SK-N-SH treated with all-trans-retinoic acid at 6 μM for 48 hours (cell line): ENCODE data around the gene UBE2Q1.

ENCODE experiments used
- ARNTL ChIP-seq: fragments of 450-650 bp; formaldehyde crosslinking; IDR thresholded peaks from 2 replicates; pipeline ENCODE4 v1.5.0; 2020; ENCODE audit warnings: low read depth, mild to moderate bottlenecking, moderate library complexity, borderline replicate concordance
- ESRRG ChIP-seq: fragments of 250-450 bp; sonication (Bioruptor Pico); IDR thresholded peaks from 2 replicates; pipeline ENCODE4 v1.6.1; 2021; ENCODE audit warnings: mild to moderate bottlenecking
- GLIS3 ChIP-seq: fragments of 250-450 bp; sonication (Bioruptor Pico); IDR thresholded peaks from 2 replicates; pipeline ENCODE4 v1.5.0; 2020; ENCODE audit warnings: mild to moderate bottlenecking, moderate library complexity
- OSR1 ChIP-seq: fragments of 250-450 bp; sonication (Bioruptor Pico); IDR thresholded peaks from 2 replicates; pipeline ENCODE4 v1.8.0; 2022; ENCODE audit warnings: moderate library complexity, mild to moderate bottlenecking, inconsistent platforms
- PPARA ChIP-seq: fragments of 250-450 bp; sonication (Bioruptor Pico); IDR thresholded peaks from 2 replicates; pipeline ENCODE4 v1.5.0; 2020; ENCODE audit warnings: mild to moderate bottlenecking, borderline replicate concordance
- RARB ChIP-seq: fragments of 250-450 bp; sonication (Bioruptor Pico); IDR thresholded peaks from 2 replicates; pipeline ENCODE4 v1.8.0; 2021; ENCODE audit warnings: mild to moderate bottlenecking, moderate library complexity
- TCF4 ChIP-seq: fragments of 250-450 bp; sonication (Bioruptor Pico); IDR thresholded peaks from 2 replicates; pipeline ENCODE4 v1.8.0; 2021; ENCODE audit warnings: mild to moderate bottlenecking, moderate library complexity, borderline replicate concordance
- ZC3H10 ChIP-seq: fragments of 250-450 bp; sonication (Bioruptor Pico); IDR thresholded peaks from 2 replicates; pipeline ENCODE4 v1.5.1; 2021; ENCODE audit warnings: mild to moderate bottlenecking, moderate library complexity
- ZFP30 ChIP-seq: fragments of 450-650 bp; formaldehyde crosslinking; IDR thresholded peaks from 2 replicates; pipeline ENCODE4 v1.5.0; 2022; ENCODE audit warnings: mild to moderate bottlenecking, moderate library complexity
- TF ChIP-seq, protein P1 (sequence below): fragments of 250-450 bp; sonication (Bioruptor Pico); IDR thresholded peaks from 2 replicates; pipeline ENCODE4 v1.8.0; 2020; ENCODE audit warnings: mild to moderate bottlenecking, moderate library complexity, borderline replicate concordance

DNA sequence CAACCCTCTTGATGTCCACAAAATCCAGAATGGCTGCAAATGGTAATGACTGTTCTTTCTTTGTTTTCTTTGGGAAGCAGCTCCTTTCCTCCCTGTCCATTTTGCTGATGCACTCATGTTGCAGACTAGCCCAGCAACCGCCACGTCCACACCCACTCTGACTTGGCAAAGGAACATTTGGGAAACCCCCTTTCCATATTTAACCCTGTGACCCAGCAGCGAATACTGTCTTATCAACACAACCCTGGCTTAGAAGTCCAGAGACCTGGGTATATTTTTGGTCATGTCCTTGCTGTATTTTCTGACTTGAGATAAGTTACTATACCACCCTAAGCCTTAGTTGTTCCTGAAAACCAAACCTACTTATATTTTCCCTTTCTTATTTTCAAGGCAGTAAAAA is 38.1 kb downstream of the UBE2Q1 start:
- no peak for TF ChIP-seq GLIS3
- no peak for TF ChIP-seq TCF4 (CRISPR knock-in tag)
- TF ChIP-seq ZFP30 (CRISPR knock-in tag) = no peak
- no peak for TF ChIP-seq PPARA (CRISPR knock-in tag)
- TF ChIP-seq, protein P1, sequence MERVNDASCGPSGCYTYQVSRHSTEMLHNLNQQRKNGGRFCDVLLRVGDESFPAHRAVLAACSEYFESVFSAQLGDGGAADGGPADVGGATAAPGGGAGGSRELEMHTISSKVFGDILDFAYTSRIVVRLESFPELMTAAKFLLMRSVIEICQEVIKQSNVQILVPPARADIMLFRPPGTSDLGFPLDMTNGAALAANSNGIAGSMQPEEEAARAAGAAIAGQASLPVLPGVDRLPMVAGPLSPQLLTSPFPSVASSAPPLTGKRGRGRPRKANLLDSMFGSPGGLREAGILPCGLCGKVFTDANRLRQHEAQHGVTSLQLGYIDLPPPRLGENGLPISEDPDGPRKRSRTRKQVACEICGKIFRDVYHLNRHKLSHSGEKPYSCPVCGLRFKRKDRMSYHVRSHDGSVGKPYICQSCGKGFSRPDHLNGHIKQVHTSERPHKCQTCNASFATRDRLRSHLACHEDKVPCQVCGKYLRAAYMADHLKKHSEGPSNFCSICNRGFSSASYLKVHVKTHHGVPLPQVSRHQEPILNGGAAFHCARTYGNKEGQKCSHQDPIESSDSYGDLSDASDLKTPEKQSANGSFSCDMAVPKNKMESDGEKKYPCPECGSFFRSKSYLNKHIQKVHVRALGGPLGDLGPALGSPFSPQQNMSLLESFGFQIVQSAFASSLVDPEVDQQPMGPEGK (CRISPR knock-in tag) = no peak
- TF ChIP-seq ARNTL (CRISPR knock-in tag) = no peak
- TF ChIP-seq ESRRG (CRISPR knock-in tag) = no peak
- TF ChIP-seq ZC3H10 (CRISPR knock-in tag) = no peak
- TF ChIP-seq OSR1 (CRISPR knock-in tag) = no peak
- no peak for TF ChIP-seq RARB (CRISPR knock-in tag)
